ENCODE data around the gene TNFAIP1.

- TF ChIP-seq ZNF384 (IDR thresholded peaks at IDR 0.05) (no peak), TARDBP (IDR thresholded peaks at IDR 0.05) (no peak), FOXM1 (IDR thresholded peaks at IDR 0.05; ENCODE audit: borderline replicate concordance) (no peak), L3MBTL2 (conservative IDR thresholded peaks at IDR 0.05) (no peak)
Measured at GRCh38 chr17:28324267-28324745, 11.3 kb upstream of the TNFAIP1 start.
